Vagina (tissue), 2 donors: ENCODE measurements around the gene TGFBR3.

Experiments used
- CTCF ChIP-seq, 3 experiments: fragments of 450-650 bp in 2 of 3; fragments of 200-600 bp in 1 of 3; sonication (generic) in 1 of 3; IDR thresholded peaks; one replicate each; pipeline ENCODE4 v1.5.1; 2017 to 2019; ENCODE audit warnings: antibody characterized with exemption in 3 of 3, mild to moderate bottlenecking in 2 of 3, moderate library complexity in 2 of 3
- POLR2AphosphoS5 ChIP-seq, 2 donors: sonication (generic); formaldehyde crosslinking; IDR thresholded peaks; one replicate each; pipeline ENCODE4 v1.9.0; 2017; ENCODE audit warnings: antibody characterized with exemption in 2 of 2, mild to moderate bottlenecking in 2 of 2, low read depth in 1 of 2; ENCODE audit not compliant: insufficient read depth in 1 of 2

GRCh38 chr1:91742848-91743292 is 143.1 kb downstream of the TGFBR3 start:
- TF ChIP-seq POLR2AphosphoS5 (IDR thresholded peaks at IDR 0.05; ENCODE audit: insufficient read depth in 1 of 2, low read depth in 1 of 2) (peak in 1 of 2 donors; percentile 59), CTCF (IDR thresholded peaks at IDR 0.05) (no peak)
